Fibroblast of gingiva (primary cell): Measurements from ENCODE around the gene OGFOD3.
"Not testable (repeated sequence)": the region's sequence is repeated elsewhere in the genome, so short reads cannot be mapped to it uniquely, and the experiment has no call there.

ENCODE experiments used
- DNase-seq: peaks from one replicate; pipeline ENCODE4 v3.0.0-alpha.2; 2011; ENCODE audit warnings: low read depth

The OGFOD3 gene

GRCh38 chr17:82433560-82434215 is 15.3 kb upstream of the OGFOD3 start:
- no peak for DNase-seq

GRCh38 chr17:82432017-82432416 is 13.6 kb upstream of the OGFOD3 start:
- DNase-seq, result no peak

GRCh38 chr17:82429824-82430223 is 11.4 kb upstream of the OGFOD3 start:
- no peak for DNase-seq

DNA sequence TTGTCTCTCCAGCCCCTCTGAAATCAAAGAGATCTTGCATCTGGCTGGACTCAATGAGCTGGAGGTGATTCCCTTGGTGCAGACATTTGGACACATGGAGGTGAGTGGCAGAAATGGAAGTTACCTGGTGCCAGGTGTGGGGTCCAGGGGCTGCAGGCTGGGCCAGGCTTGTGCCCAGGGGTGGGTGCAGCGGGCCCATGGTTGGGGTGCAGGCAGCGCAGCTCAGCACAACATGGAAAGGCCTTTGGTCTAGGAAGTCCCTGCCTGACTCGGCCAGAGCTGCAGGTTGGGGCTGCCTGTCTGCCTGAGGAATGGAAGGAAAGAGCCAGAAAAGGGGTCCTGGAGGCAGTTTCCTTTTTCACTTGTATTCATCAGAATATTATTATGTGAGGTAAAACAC is 10.2 kb upstream of the OGFOD3 start:
- no peak for DNase-seq

- no peak for DNase-seq
These were observed 6.4 kb upstream of the OGFOD3 start for GRCh38 chr17:82424863-82425159.

DNA sequence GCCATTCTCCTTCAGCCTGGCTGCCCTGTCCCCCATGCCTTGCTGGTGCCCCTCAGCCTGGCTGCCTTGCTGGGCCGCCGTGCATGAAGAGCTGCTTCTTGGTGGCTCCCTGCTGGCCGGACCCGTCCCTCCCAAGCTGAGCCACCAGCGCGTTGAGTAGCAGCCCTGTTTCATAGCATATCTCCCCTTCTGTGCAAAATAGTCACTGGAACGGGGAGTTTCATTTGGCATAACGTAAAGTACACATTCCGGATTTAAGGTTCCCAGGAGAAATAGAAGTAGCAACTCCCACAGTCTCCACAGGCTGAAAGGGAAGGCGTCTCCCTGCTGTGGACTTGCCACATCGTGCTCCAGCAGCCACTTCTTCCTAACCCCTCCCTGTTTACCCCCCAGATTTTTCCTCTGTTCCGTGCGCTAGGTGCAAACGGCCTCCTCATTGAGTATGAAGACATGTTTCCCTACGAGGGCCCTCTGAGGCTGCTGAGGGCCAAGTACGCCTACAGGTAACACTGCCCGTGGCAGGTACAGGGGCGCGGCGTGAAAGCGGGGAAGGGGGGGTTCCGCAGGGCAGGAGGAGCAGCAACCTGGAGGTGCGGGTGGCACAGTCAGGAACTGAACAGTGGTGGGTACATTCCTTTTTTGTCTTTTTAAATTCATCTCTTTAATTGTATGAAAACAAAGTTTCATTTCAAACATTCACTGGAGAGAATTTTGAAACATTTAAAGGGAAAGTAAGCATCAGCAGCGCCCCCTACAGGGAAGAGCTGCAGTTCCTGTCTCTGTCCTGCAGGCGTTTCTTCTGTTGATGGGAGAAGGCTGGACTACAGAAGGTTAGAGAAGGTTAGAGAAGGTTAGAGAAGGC is 5.8 kb upstream of the OGFOD3 start:
- peak; percentile 37 for DNase-seq

DNA sequence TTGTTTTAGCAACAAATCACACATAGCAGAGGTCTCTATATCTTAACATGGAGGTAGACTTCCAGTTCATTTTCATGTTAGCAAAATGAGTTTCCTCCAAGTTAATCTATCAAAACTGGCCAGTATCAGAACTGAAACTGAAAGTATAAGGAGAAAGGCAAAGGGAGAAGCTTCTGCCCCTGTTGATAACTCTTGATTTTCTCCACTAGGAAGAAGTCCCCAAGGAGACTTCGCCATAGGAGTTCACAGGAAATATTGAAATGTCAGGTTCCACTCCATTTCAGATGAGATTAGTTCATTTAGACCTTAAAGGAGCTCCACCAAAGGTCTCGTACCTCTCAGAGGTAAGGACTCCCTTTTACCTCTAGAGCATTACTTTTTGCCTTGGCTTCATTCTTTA is 1.2 kb upstream of the OGFOD3 start:
- no peak for DNase-seq

- no peak for DNase-seq
These were observed 1.6 kb downstream of the OGFOD3 start for GRCh38 chr17:82416771-82417170.

DNA sequence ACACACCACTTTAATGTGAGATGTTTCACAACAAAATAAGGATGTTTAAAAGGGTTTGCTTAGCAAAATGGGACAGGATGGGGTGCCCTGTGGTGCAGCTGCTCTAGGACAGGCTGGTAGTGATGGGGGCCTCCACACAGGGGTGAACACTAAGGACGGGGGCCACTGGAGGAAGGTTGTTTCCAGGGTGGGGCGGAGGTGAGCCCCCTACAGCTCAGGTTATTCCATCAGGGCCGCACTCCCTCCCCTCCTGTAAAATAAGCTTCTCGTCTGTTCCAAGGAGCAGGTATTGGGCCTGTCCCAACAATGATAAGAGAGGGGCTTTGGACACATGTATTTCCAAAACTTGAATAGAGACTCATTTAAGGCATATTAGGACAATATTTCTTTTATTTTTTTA is 2.1 kb downstream of the OGFOD3 start:
- DNase-seq, result no peak

DNA sequence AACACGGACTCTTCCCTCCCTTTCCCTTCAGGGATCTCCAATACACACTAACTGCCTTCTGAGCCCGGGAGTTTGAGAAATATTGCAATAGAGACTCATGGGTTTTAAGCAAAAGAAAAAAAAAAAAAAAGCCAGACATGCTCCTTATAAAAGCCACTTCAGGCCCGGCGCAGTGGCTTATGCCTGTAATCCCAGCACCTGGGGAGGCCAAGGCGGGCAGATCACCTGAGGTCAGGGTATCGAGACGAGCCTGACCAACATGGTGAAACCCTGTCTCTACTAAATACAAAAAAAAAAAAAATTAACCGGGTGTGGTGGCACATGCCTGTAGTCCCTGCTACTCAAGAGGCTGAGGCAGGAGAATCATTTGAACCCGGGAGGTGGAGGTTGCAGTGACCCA is 2.6 kb downstream of the OGFOD3 start:
- no peak for DNase-seq

- no peak for DNase-seq
These were observed 3.0 kb downstream of the OGFOD3 start for GRCh38 chr17:82415336-82415735.

- DNase-seq, result peak; percentile 62
These were observed 3.7 kb downstream of the OGFOD3 start for GRCh38 chr17:82414548-82415281.

DNA sequence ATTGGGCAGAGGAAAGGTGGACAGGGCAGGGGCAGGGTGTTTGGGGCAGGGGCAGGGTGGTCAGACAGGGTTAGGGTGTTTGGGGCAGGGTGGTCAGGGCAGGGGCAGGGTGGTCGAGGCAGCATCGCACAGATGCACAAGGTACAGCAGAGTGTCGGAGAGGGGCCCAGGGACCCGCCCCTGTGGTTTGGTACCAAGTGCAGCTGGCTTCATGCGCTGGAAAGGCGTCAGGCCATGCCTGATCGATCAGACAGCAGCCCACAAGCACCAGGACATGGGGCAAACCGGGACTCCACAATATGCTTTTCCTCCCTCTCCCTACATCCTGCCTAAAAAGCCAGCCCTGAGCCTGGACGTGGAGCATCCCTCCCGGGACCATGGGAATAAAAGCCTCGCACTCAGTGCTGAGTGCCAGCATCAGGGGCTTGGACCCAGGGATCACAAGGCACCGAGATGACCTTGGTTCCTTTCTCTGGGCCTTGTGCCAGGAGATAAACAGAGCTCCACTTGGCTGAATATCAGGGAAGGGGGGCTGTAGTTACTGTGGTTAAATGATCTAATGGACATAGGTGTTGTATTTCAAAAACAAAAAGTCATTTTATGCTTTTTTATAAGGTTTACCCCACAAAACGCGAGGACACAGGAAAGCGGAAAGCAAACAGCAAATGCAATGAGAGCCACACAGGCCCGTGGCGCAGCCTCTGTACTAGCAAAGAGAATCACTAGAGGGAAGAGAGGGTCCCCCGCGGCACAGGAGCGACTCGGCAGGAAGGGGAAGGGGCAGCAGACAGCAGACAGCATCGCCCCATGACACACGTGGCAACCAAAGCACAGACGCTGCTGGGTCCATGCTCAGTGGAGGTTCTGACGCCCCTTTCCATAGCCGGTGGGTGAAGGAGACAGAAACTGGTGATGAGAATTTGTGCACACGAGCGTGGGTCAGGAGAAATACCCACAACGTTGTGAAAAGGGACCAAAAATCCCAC is 5.6 kb downstream of the OGFOD3 start:
- no peak for DNase-seq

GRCh38 chr17:82412081-82412480 is 6.3 kb downstream of the OGFOD3 start:
- DNase-seq, result not testable (repeated sequence)

GRCh38 chr17:82411396-82412053 is 6.9 kb downstream of the OGFOD3 start:
- DNase-seq, result no peak

DNA sequence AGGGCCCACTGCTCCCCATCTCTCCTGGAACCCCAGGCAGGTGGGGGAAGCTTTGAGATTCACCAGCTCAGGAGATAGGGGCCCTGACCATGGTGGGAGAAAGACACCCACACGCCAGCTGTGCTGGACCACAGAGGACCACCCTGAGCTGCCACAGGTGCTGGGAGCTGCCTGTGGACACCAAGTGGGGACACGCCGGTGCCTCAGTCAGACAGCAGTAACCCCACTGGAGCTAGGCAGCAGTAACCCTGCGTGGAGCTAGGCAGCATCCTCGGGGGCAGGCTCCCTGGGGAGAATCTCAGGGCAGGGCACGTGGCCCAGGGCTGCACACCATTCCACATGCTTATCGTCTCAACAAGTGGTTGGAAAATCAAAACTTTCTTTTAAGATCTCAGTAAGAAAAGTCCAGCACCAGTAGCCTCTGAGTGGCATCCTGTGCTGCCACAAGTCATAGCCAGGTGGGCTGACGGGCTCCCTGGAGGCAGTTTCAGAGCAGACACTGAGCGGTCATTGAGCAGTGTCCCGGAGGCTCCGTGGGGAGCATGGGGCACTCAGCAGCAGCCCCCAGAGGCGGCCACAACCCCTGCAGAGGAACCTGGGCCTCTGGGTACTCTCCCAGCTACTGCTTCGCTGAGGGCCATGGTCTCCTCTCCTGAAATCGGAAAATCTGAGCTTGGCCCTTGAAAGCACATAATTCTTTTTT is 8.2 kb downstream of the OGFOD3 start:
- DNase-seq, result no peak

DNA sequence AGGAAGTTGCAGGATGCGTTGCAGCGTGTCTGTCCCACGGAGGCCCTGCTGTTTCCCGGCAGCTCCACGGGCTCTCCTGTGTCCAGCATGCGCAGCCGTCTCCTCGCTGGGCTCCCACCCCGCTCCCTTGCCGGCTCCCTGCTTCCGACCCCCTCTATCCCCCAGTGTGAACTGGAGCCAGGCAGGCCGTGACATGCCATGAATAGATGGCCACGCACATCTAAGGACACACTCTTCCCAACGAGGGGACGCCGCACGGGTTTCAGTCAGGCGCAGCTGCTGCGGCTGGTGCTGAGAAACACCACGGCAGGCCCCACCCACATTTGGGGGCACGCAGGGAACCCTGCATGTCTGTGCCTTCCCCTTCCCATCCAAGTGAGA is 9.5 kb downstream of the OGFOD3 start:
- DNase-seq, result no peak

DNA sequence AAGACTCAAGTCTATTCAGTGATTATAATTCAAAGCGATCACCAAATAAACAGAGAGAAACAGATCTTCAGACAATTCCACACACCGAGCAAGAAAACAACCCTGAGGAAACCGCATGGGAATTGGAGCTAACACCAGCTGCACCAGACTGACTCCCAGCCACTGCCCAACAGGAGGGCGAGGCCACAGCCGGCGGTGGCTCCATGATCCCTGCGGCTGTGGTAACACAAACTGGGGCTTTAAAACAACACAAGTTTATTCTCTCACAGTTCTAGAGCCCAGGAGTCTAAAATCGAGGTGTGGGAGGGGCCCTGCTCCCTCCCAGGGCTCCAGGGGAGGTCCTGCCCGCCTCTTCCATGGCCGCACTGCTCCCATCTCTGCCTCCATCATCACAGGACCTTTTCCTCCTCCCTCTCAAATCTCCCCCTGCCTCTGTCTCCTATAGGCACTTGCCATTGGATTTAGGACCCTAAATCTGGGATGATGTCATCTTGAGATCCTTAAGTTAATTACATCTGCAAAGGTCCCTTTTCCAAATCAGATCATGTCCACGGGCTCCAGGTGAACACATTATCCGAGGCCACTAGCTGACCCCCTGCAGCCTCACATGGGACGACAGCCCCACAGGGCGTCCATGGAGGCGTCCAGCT is 10.0 kb downstream of the OGFOD3 start:
- DNase-seq, result no peak

- no peak for DNase-seq
These were observed 11.1 kb downstream of the OGFOD3 start for GRCh38 chr17:82407255-82407654.

GRCh38 chr17:82406131-82406671 is 12.2 kb downstream of the OGFOD3 start:
- DNase-seq, result no peak
